Measurements from ENCODE around the gene PTPRG.

PTPRG gene

GRCh38 chr3:61613666-61614065 is 52.3 kb downstream of the PTPRG start:
- no peak overlapping the region for H3K4me3 ChIP-seq (ENCODE audit: low read depth, low read length)
- TF ChIP-seq CTCF (IDR thresholded peaks at IDR 0.05; ENCODE audit: insufficient read depth, low read depth, low read length, missing control alignments): no peak
- DNase-seq (ENCODE audit: low read depth): no peak

- TF ChIP-seq CTCF (IDR thresholded peaks at IDR 0.05; ENCODE audit: insufficient read depth, low read depth, low read length, missing control alignments): no peak
- DNase-seq (ENCODE audit: low read depth): no peak
Observed at GRCh38 chr3:61615643-61616042, 54.3 kb downstream of the PTPRG start.

GRCh38 chr3:61616586-61616985 is 55.2 kb downstream of the PTPRG start:
- DNase-seq (ENCODE audit: low read depth): no peak
- TF ChIP-seq CTCF (IDR thresholded peaks at IDR 0.05; ENCODE audit: insufficient read depth, low read depth, low read length, missing control alignments): no peak
- H3K4me3 ChIP-seq (ENCODE audit: low read depth, low read length): no peak overlapping the region

More at GRCh38 chr3:61615643-61616042, 54.3 kb downstream of the PTPRG start:
- H3K4me3 ChIP-seq (ENCODE audit: low read depth, low read length): no peak overlapping the region

- H3K4me3 ChIP-seq (ENCODE audit: low read depth, low read length): no peak overlapping the region
- TF ChIP-seq CTCF (IDR thresholded peaks at IDR 0.05; ENCODE audit: insufficient read depth, low read depth, low read length, missing control alignments): no peak
Observed at GRCh38 chr3:61617041-61617440, 55.7 kb downstream of the PTPRG start.

GRCh38 chr3:61617651-61618050 is 56.3 kb downstream of the PTPRG start:
- H3K4me3 ChIP-seq (ENCODE audit: low read depth, low read length): no peak overlapping the region
- no peak for DNase-seq (ENCODE audit: low read depth)
- TF ChIP-seq CTCF (IDR thresholded peaks at IDR 0.05; ENCODE audit: insufficient read depth, low read depth, low read length, missing control alignments): no peak

More at GRCh38 chr3:61617041-61617440, 55.7 kb downstream of the PTPRG start:
- DNase-seq (ENCODE audit: low read depth): no peak

GRCh38 chr3:61618231-61618630 is 56.9 kb downstream of the PTPRG start:
- no peak for DNase-seq (ENCODE audit: low read depth)
- no peak for TF ChIP-seq CTCF (IDR thresholded peaks at IDR 0.05; ENCODE audit: insufficient read depth, low read depth, low read length, missing control alignments)

GRCh38 chr3:61618871-61619270 is 57.5 kb downstream of the PTPRG start:
- H3K4me3 ChIP-seq (ENCODE audit: low read depth, low read length): no peak overlapping the region
- no peak for DNase-seq (ENCODE audit: low read depth)
- no peak for TF ChIP-seq CTCF (IDR thresholded peaks at IDR 0.05; ENCODE audit: insufficient read depth, low read depth, low read length, missing control alignments)

More at GRCh38 chr3:61618231-61618630, 56.9 kb downstream of the PTPRG start:
- H3K4me3 ChIP-seq (ENCODE audit: low read depth, low read length): no peak overlapping the region

Data from GM12865 (cell line).